HepG2 (cell line): ENCODE results near the gene CREBRF. TPM values are rescaled to one million over a fixed set of nuclear protein-coding genes. Genes with fewer than 3 reads are reported as not detected.

Source experiments
- ATAC-seq: fragments of 200-7000 bp; cut with Tn5 transposase; 3 replicates; pipeline ENCODE4 v1.9.1; 2020; ENCODE audit warnings: mild to moderate bottlenecking, moderate library complexity
- BruUV-seq: library from RNA; stranded (reverse); fragments of 400-500 nt; replicated peaks from 2 replicates; lab custom pipeline; 2021; lab: Mats Ljungman, UMichigan
- CTCF ChIA-PET: fragments of 300-600 bp; formaldehyde crosslinking; extraction: SDS; loops from one replicate; lab custom pipeline; 2021; ENCODE audit warnings: low total read pairs, inconsistent platforms, low intra/inter-chr PET ratio; lab: Yijun Ruan, JAX
- POLR2A ChIA-PET: fragments of 350-600 bp; sonication (Branson Sonifier 250); formaldehyde crosslinking; loops from one replicate; lab custom pipeline; 2020; ENCODE audit warnings: antibody characterized with exemption, inconsistent platforms; lab: Yijun Ruan, JAX
- DNase-seq: peaks from one replicate; pipeline ENCODE4 v3.0.0-alpha.2; 2015; ENCODE audit warnings: low spot score
- FAIRE-seq: peaks from 3 replicates; lab custom pipeline; 2011; peaks lifted over from hg19 to GRCh38; lab: Jason Lieb, UNC
- H2AFZ ChIP-seq: one replicate; pipeline ENCODE4 v1.6.1; 2011; ENCODE audit warnings: low read length, inconsistent platforms
- H3K27ac ChIP-seq: fragments of 300-600 bp; 3 replicates; pipeline ENCODE4 v1.8.0; 2011; ENCODE audit warnings: mixed run types, mild to moderate bottlenecking, mixed read lengths, low read length, inconsistent platforms; ENCODE audit not compliant: insufficient read depth; ENCODE audit errors: extremely low read length
- H3K27me3 ChIP-seq, 2 experiments: fragments of 200-600 bp in 1 of 2; 2 replicates in 1 of 2; 3 replicates in 1 of 2; pipeline versions ENCODE4 v1.6.0 to v1.8.0; 2011; ENCODE audit warnings: low read length in 2 of 2, mild to moderate bottlenecking in 2 of 2, moderate library complexity in 2 of 2, inconsistent platforms in 1 of 2; ENCODE audit not compliant: insufficient read depth in 2 of 2, control insufficient read depth in 1 of 2
- H3K36me3 ChIP-seq, 2 experiments: fragments of 200-600 bp in 1 of 2; replicated peaks in 1 of 2; 2 replicates in 1 of 2; 3 replicates in 1 of 2; pipeline versions ENCODE4 v1.5.1 to v1.8.0; 2011; ENCODE audit warnings: low read length in 2 of 2, inconsistent platforms in 1 of 2; ENCODE audit not compliant: insufficient read depth in 2 of 2, control insufficient read depth in 1 of 2
- H3K4me1 ChIP-seq: 2 replicates; pipeline ENCODE4 v1.5.1; 2012; ENCODE audit warnings: low read length, inconsistent platforms; ENCODE audit not compliant: insufficient read depth
- H3K4me2 ChIP-seq: 2 replicates; pipeline ENCODE4 v1.6.0; 2011; ENCODE audit warnings: low read depth, low read length, inconsistent platforms
- H3K4me3 ChIP-seq, 3 experiments: fragments of 200-600 bp in 1 of 3; sonication (generic), shearing (Covaris generic) in 1 of 3; replicated peaks in 1 of 3; 2 replicates each; pipeline ENCODE4 v1.5.1; 2011 to 2016; ENCODE audit warnings: low read length in 3 of 3, inconsistent platforms in 2 of 3, low read depth in 2 of 3, mild to moderate bottlenecking in 2 of 3, control low read depth in 1 of 3, mixed read lengths in 1 of 3; ENCODE audit not compliant: insufficient read depth in 1 of 3
- H3K79me2 ChIP-seq: one replicate; pipeline ENCODE4 v1.6.1; 2011; ENCODE audit warnings: low read length, inconsistent platforms; ENCODE audit not compliant: insufficient read depth
- H3K9ac ChIP-seq: 2 replicates; pipeline ENCODE4 v1.6.0; 2011; ENCODE audit warnings: mild to moderate bottlenecking, low read depth, low read length, inconsistent platforms; ENCODE audit not compliant: insufficient read depth
- H3K9me3 ChIP-seq: 2 replicates; pipeline ENCODE4 v1.5.1; 2012; ENCODE audit warnings: mild to moderate bottlenecking, low read length
- H4K20me1 ChIP-seq: 2 replicates; pipeline ENCODE4 v1.6.0; 2011; ENCODE audit warnings: inconsistent platforms, mild to moderate bottlenecking, low read length, moderate library complexity; ENCODE audit not compliant: insufficient read depth
- E2F5 ChIP-seq: sonication (generic); formaldehyde crosslinking; conservative IDR thresholded peaks from 2 replicates; pipeline ENCODE4 v1.4.0; 2020; ENCODE audit warnings: missing genetic modification reagents
- NKX3-1 ChIP-seq: sonication (generic); formaldehyde crosslinking; IDR thresholded peaks from 2 replicates; pipeline ENCODE4 v1.5.0; 2020; ENCODE audit warnings: missing genetic modification reagents
- PPARG ChIP-seq: conservative IDR thresholded peaks from 2 replicates; pipeline ENCODE4 v1.6.1; 2016; ENCODE audit warnings: missing biosample characterization, missing genetic modification reagents
- SMAD9 ChIP-seq: sonication (generic); formaldehyde crosslinking; IDR thresholded peaks from 2 replicates; pipeline ENCODE4 v1.5.1; 2020; ENCODE audit warnings: mild to moderate bottlenecking, missing genetic modification reagents
- TRAFD1 ChIP-seq: sonication (generic); formaldehyde crosslinking; IDR thresholded peaks from 2 replicates; pipeline ENCODE4 v1.5.1; 2020; ENCODE audit warnings: missing genetic modification reagents, mild to moderate bottlenecking, borderline replicate concordance
- ZHX2 ChIP-seq, 2 experiments: sonication (generic) in 1 of 2; formaldehyde crosslinking in 1 of 2; IDR thresholded peaks; 2 replicates each; pipeline versions ENCODE4 v1.6.1 to v1.9.0; 2014 to 2022; ENCODE audit warnings: antibody characterized with exemption in 1 of 2, borderline replicate concordance in 1 of 2, inconsistent platforms in 1 of 2, low read depth in 1 of 2, missing genetic modification reagents in 1 of 2
- ZNF280D ChIP-seq: sonication (generic); formaldehyde crosslinking; IDR thresholded peaks from 2 replicates; pipeline ENCODE4 v1.5.1; 2020; ENCODE audit warnings: mild to moderate bottlenecking, missing genetic modification reagents
- WGBS: methylation state at CpG from one replicate; pipeline ENCODE4 v1.1.6; 2017; ENCODE audit warnings: low lambda C conversion rate; 5-methylcytosine and 5-hydroxymethylcytosine counted together
- in situ Hi-C: cut with HindIII; loops from 2 replicates; pipeline ENCODE4 v1.10.0; 2017; ENCODE audit warnings: low pct_unique_long_range_greater_than_20kb; ENCODE audit not compliant: extremely low pct_ligation_motif_present
- intact Hi-C: fragments of 100-400 bp; cut with micrococcal nuclease; formaldehyde crosslinking; loops from one replicate; pipeline ENCODE4 v1.10.0; 2022; ENCODE audit not compliant: unreplicated experiment
- polyA plus RNA-seq, 8 experiments: library from polyadenylated mRNA; depleted of rRNA in 3 of 8; stranded (reverse) in 7 of 8; unstranded in 1 of 8; fragments of >200 nt; fragmentation: Illumina TruSeq in 4 of 8; extraction: Trizol in 4 of 8; gene quantifications; 2 replicates each; pipeline versions ENCODE4 v1.2.1 to v1.2.3, GENCODE V29; 2011 to 2016; ENCODE audit warnings: low read depth in 4 of 8, missing spikeins in 1 of 8, mixed read lengths in 1 of 8; ENCODE audit not compliant: insufficient read depth in 1 of 8
- total RNA-seq, 5 experiments: library from RNA; depleted of rRNA; stranded (reverse); fragments of >200 nt; fragmentation: Illumina TruSeq; extraction: Trizol; gene quantifications; 2 replicates each; pipeline ENCODE4 v1.2.3, GENCODE V29; 2016; ENCODE audit warnings: low read depth in 1 of 5

CREBRF gene
- total and polyA plus RNA-seq, 2 of the 13 experiments (the other 11 are each of a cell fraction or from before 2014, with no cell fraction given) = 4.5 to 10.2 TPM

- TF ChIP-seq ZNF280D (0 out of 2 replicates have a peak, but pooled peaks have one; percentile 16), SMAD9 (no peak), NKX3-1 (CRISPR knock-in tag) (no peak), TRAFD1 (CRISPR knock-in tag) (no peak)
Measured at GRCh38 chr5:173015192-173015591, 41.0 kb upstream of the CREBRF start (continued).

GRCh38 chr5:173015598-173016455 lies 40.3 kb upstream of the CREBRF start:
- ATAC-seq (peak; percentile 68), FAIRE-seq (peak; percentile 15), DNase-seq (peak; percentile 57)
- Histone ChIP-seq H2AFZ (no peak overlapping the region), H3K79me2 (peaks cover 41% of the 10 kb centered on the region), H3K27me3 (no peaks in the 10 kb centered on the region), H4K20me1 (no peaks in the 10 kb centered on the region), H3K4me3 (peak overlapping the region in 2 of 3 experiments; percentile 14 to 38; a peak in 3 of 6 replicates), H3K27ac (peak overlapping the region; percentile 71), H3K4me2 (peak overlapping the region; percentile 75), H3K9me3 (no peaks in the 10 kb centered on the region), H3K36me3 (peaks cover 2 to 9% of the 10 kb centered on the region in 2 experiments; a peak in 3 of 5 replicates), H3K9ac (peak overlapping the region; percentile 56), H3K4me1 (peaks cover 65% of the 10 kb centered on the region)
- CTCF ChIA-PET = no interaction called here
- 70% methylated on average over 13 of the region's 13 CpGs for WGBS
- intact Hi-C loops = loop anchor here (2.0 to 5.0 kb wide), 2 partner anchors 34 to 41 kb away; partner anchors contain the start of genes ATP6V0E1 and CREBRF
- no TSS peak for BruUV-seq
- in situ Hi-C loops = loop anchor here (5.0 kb wide), 1 partner anchor 41 kb away; the partner anchor contains the start of gene CREBRF
- POLR2A ChIA-PET = interaction anchor here (0.8 to 2.3 kb wide), 5 partner anchors 29 to 56 kb away, joined by 4 to 8 read pairs (median 5); partner anchors contain the start of genes ATP6V0E1 and RPL26L1
- TF ChIP-seq PPARG (CRISPR knock-in tag) (peak; percentile 76), ZHX2 (IDR thresholded peaks at IDR 0.05; ENCODE audit: low read depth) (no peak), ZHX2 (CRISPR knock-in tag; IDR thresholded peaks at IDR 0.05; ENCODE audit: borderline replicate concordance) (no peak), E2F5 (CRISPR knock-in tag) (no peak)
